Spleen (tissue), 11 donors: ENCODE data around the gene CHST12. TPM values are rescaled to one million over a fixed set of nuclear protein-coding genes. Genes with fewer than 3 reads are reported as not detected.
A peak's percentile ranks its signal among the peaks of the same experiment; 100 is the strongest.

Experiments
- DNase-seq: peaks from one replicate; pipeline ENCODE4 v3.0.0-alpha.2; 2020
- H3K27ac ChIP-seq, 8 donors: fragments of 200-600 bp; sonication (generic) in 7 of 8; 1 replicate in 4 of 8; 2 replicates in 4 of 8; pipeline versions ENCODE4 v1.5.0 to v1.8.0; 2016 to 2021; ENCODE audit warnings: inconsistent platforms in 4 of 8, mild to moderate bottlenecking in 4 of 8, moderate library complexity in 1 of 8
- H3K27me3 ChIP-seq, 7 donors: fragments of 200-600 bp; sonication (generic) in 6 of 7; replicated peaks in 1 of 7; 1 replicate in 4 of 7; 2 replicates in 3 of 7; pipeline versions ENCODE4 v1.5.0 to v1.8.0; 2016 to 2021; ENCODE audit warnings: inconsistent platforms in 3 of 7, mild to moderate bottlenecking in 1 of 7
- H3K36me3 ChIP-seq, 6 donors: fragments of 200-600 bp; sonication (generic) in 5 of 6; 1 replicate in 4 of 6; 2 replicates in 2 of 6; pipeline versions ENCODE4 v1.5.0 to v1.8.0; 2016 to 2021; ENCODE audit warnings: inconsistent platforms in 2 of 6
- H3K4me1 ChIP-seq, 6 donors: fragments of 200-600 bp; sonication (generic) in 5 of 6; 1 replicate in 3 of 6; 2 replicates in 3 of 6; pipeline versions ENCODE4 v1.5.0 to v1.8.0; 2016 to 2021; ENCODE audit warnings: inconsistent platforms in 3 of 6
- H3K4me3 ChIP-seq, 8 donors: fragments of 200-600 bp; sonication (generic) in 7 of 8; 1 replicate in 4 of 8; 2 replicates in 4 of 8; pipeline versions ENCODE4 v1.5.0 to v1.8.0; 2016 to 2021; ENCODE audit warnings: inconsistent platforms in 4 of 8, mild to moderate bottlenecking in 4 of 8, moderate library complexity in 2 of 8
- H3K9me3 ChIP-seq, 8 donors: fragments of 200-600 bp; sonication (generic) in 7 of 8; 1 replicate in 4 of 8; 2 replicates in 4 of 8; pipeline versions ENCODE4 v1.5.0 to v1.8.0; 2016 to 2021; ENCODE audit warnings: inconsistent platforms in 4 of 8
- POLR2A ChIP-seq, 3 donors: fragments of 450-650 bp; IDR thresholded peaks; one replicate each; pipeline ENCODE4 v1.5.1; 2017; ENCODE audit warnings: antibody characterized with exemption in 3 of 3, mild to moderate bottlenecking in 1 of 3
- POLR2AphosphoS5 ChIP-seq, 3 donors: sonication (generic); formaldehyde crosslinking; IDR thresholded peaks; one replicate each; pipeline ENCODE4 v1.5.1; 2017; ENCODE audit warnings: antibody characterized with exemption in 3 of 3
- WGBS, 5 donors: extraction: QIAGEN DNeasy Blood & Tissue Kit in 3 of 5; methylation state at CpG; one replicate each; pipeline versions ENCODE4 v1.1.5 to v1.1.7; 2013 to 2018; 5-methylcytosine and 5-hydroxymethylcytosine counted together
- intact Hi-C: fragments of 100-400 bp; cut with DNase I; formaldehyde crosslinking; loops from one replicate; pipeline ENCODE4 v1.15.0; 2023; ENCODE audit warnings: low total_unique reads
- polyA plus RNA-seq, 3 donors: library from polyadenylated mRNA; stranded (reverse); fragments of 200-250 nt; gene quantifications; one replicate each; pipeline ENCODE4 v1.2.1, GENCODE V29; 2013
- total RNA-seq, 7 donors: library from RNA; depleted of rRNA in 3 of 7; stranded (reverse); fragments of >200 nt in 3 of 7; fragmentation: NEBNext Ultra II Directional in 4 of 7; extraction: Animal tissue kit (Norgen Biotek cat#: 25700) in 4 of 7; gene quantifications; one replicate each; pipeline versions ENCODE4 v1.1.0 to v1.2.1, GENCODE V29; 2016 to 2021
- TF ChIP-seq, protein P1 (sequence below), 11 experiments: fragments of 200-600 bp in 7 of 11; fragments of 450-650 bp in 4 of 11; sonication (generic) in 4 of 11; IDR thresholded peaks in 8 of 11; conservative IDR thresholded peaks in 3 of 11; 1 replicate in 7 of 11; 2 replicates in 4 of 11; pipeline versions ENCODE4 v1.4.0 to v1.8.0; 2016 to 2021; ENCODE audit warnings: antibody characterized with exemption in 11 of 11, inconsistent platforms in 4 of 11, mild to moderate bottlenecking in 1 of 11
- donor health status: healthy with polysubstance abuse.
- donor health status: DM: no; HTN: no; CAD: no; lungs with moderate emphysema.
- donor health status: DM: no; HTN: no; CAD: no.
- donor health status: Bipolar disorder and iron deficiency.
- donor health status: healthy.
- donor health status: DM: no; HTN: no; CAD: no.
- donor health status: DM: yes; HTN: yes; CAD: no.

CHST12 gene
- total and polyA plus RNA-seq, 10 donors, result 7.7 to 51.4 (median 31.6) TPM

DNA sequence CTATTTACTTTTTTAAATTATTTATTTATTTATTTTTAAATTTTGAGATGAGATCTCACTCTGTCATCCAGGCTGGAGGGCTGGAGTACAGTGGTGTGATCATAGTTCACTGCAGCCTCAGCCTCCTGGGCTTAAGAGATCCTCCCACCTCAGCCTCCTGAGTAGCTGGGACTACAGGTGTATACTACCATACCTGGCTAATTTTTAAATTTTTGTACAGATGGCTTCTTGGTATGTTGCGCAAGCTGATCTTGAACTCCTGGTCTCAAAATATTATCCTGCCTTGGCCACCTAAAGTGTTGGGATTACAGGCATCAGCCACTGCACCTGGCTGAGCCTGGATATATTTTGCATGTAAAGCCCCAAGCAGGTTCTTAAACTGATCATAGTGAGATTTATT lies 7.6 kb downstream of the CHST12 start:
- DNase-seq, result no peak
- H3K27ac ChIP-seq, result peak overlapping the region in 6 of 8 donors; percentile 44 to 93 (median 85)
- H3K9me3 ChIP-seq, result no peaks in the 10 kb centered on the region
- intact Hi-C loops, result no loop called here
- 94 to 100% (median 100%) methylated on average over 1 of the region's 1 CpG for WGBS, 5 donors
- peaks cover 43 to 89% (median 78%) of the 10 kb centered on the region in 6 donors for H3K4me1 ChIP-seq
- no peaks in the 10 kb centered on the region for H3K27me3 ChIP-seq
- H3K4me3 ChIP-seq, result no peak overlapping the region
- no peaks in the 10 kb centered on the region for H3K36me3 ChIP-seq
- TF ChIP-seq POLR2A (IDR thresholded peaks at IDR 0.05), result no peak
- TF ChIP-seq, protein P1, sequence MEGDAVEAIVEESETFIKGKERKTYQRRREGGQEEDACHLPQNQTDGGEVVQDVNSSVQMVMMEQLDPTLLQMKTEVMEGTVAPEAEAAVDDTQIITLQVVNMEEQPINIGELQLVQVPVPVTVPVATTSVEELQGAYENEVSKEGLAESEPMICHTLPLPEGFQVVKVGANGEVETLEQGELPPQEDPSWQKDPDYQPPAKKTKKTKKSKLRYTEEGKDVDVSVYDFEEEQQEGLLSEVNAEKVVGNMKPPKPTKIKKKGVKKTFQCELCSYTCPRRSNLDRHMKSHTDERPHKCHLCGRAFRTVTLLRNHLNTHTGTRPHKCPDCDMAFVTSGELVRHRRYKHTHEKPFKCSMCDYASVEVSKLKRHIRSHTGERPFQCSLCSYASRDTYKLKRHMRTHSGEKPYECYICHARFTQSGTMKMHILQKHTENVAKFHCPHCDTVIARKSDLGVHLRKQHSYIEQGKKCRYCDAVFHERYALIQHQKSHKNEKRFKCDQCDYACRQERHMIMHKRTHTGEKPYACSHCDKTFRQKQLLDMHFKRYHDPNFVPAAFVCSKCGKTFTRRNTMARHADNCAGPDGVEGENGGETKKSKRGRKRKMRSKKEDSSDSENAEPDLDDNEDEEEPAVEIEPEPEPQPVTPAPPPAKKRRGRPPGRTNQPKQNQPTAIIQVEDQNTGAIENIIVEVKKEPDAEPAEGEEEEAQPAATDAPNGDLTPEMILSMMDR (IDR thresholded peaks at IDR 0.05 in 8 of 11, conservative IDR thresholded peaks at IDR 0.05 in 3 of 11), result no peak
- TF ChIP-seq POLR2AphosphoS5 (IDR thresholded peaks at IDR 0.05), result no peak

DNA sequence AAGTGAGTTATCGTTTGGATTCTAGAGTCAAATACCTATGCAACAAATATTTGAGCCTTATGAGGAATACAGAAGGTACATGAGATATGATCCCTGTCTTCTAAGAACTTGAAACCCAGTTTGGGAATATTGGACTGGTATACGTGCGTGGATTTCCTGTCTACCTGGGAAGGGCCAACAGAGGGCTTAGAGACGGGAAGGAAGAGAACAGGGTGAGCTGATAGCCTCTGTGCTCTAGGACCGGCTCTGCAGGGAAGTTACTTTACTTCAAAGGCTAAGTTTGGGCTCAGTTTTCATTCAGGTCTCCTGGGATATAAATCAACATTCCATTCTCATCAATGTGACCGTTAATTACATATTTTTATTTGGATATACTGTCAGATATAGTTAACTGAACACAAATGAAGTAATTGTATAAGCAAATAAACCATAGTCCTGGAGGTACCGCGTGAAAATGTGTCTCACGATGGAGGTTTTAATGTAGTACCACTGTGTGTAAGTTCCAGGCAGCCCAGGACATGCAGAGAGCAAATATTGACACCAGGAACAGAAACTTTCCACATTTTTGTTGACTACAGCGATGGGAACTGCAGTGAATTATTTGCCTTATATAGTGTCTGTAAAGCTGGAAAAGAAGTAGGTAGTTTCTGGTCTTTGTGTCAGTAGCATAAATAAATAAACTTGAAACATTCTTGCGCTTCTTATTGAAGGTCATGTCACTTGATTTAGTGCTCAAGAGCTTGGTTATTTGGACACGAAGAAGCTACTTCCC lies 8.6 kb downstream of the CHST12 start:
- 45 to 57% (median 49%) methylated on average over 12 of the region's 12 CpGs for WGBS, 5 donors
- H3K27ac ChIP-seq, result peak overlapping the region in 6 of 8 donors; percentile 16 to 93 (median 56)
- TF ChIP-seq POLR2AphosphoS5 (IDR thresholded peaks at IDR 0.05) (no peak), POLR2A (IDR thresholded peaks at IDR 0.05) (no peak)
- TF ChIP-seq, protein P1 (IDR thresholded peaks at IDR 0.05 in 8 of 11, conservative IDR thresholded peaks at IDR 0.05 in 3 of 11), result no peak
- H3K9me3 ChIP-seq, result no peaks in the 10 kb centered on the region
- no peak overlapping the region for H3K4me3 ChIP-seq
- H3K27me3 ChIP-seq, result no peaks in the 10 kb centered on the region
- no peak for DNase-seq
- intact Hi-C loops, result no loop called here
- no peaks in the 10 kb centered on the region for H3K36me3 ChIP-seq
- H3K4me1 ChIP-seq, result peaks cover 40 to 89% (median 75%) of the 10 kb centered on the region in 6 donors

DNA sequence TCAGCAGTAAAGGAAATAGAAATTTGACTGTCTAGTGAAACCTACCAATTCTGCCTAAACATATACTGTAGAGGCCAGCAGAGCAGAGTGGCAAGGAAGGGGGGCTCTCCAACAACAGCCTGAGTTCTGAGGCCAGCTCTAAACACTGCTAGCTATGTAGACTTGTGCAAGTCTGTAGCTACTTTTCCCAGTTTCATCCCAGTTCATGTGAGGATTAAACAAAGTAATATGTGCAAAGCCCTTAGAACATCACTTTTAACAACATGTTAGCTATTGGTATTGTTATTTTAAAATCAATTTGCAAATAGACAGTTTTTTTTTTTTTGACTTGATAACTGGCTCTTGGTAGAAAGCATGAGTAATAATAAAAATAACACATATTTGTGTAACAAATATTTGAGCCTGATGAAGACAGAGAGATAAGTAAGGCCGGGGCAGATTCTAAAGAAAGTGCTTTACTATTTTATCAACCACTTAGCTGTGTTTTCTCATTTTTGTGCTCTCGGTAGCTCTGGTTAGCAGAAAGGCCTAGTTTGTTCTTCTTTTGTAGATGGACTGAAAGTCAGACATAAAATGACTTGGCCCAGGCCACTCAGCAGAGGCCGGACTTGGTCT lies 9.3 kb downstream of the CHST12 start:
- H3K27ac ChIP-seq, result peak overlapping the region in 6 of 8 donors; percentile 16 to 93 (median 56)
- 68 to 81% (median 76%) methylated on average over 3 of the region's 3 CpGs for WGBS, 5 donors
- no peak overlapping the region for H3K4me3 ChIP-seq
- no peaks in the 10 kb centered on the region for H3K27me3 ChIP-seq
- peaks cover 36 to 89% (median 71%) of the 10 kb centered on the region in 6 donors for H3K4me1 ChIP-seq
- no peaks in the 10 kb centered on the region for H3K36me3 ChIP-seq
- TF ChIP-seq POLR2A (IDR thresholded peaks at IDR 0.05) (no peak), POLR2AphosphoS5 (IDR thresholded peaks at IDR 0.05) (no peak)
- TF ChIP-seq, protein P1 (IDR thresholded peaks at IDR 0.05 in 8 of 11, conservative IDR thresholded peaks at IDR 0.05 in 3 of 11), result no peak
- DNase-seq, result no peak
- intact Hi-C loops, result no loop called here
- no peaks in the 10 kb centered on the region for H3K9me3 ChIP-seq

DNA sequence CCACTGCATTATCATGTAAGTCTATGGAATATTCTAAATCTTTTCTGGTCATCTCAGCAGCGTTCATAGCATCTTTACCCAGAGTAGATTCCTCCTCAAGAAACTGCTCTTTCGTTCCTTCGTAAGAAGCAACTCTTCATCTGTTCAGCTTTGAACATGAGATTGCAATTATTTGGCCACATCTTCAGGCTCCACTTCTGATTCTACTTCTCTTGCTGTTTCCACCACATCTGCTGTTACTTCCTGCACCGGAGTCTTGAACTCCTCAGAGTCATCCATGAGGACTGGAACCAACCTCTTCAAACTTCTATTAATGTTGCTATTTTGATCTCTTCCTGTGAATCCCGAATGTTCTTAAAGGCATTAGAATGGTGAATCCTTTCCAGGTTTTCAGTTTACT lies 12.7 kb downstream of the CHST12 start:
- peaks cover 20 to 89% (median 46%) of the 10 kb centered on the region in 6 donors for H3K4me1 ChIP-seq
- H3K27ac ChIP-seq, result no peak overlapping the region
- TF ChIP-seq POLR2AphosphoS5 (IDR thresholded peaks at IDR 0.05) (no peak), POLR2A (IDR thresholded peaks at IDR 0.05) (no peak)
- TF ChIP-seq, protein P1 (IDR thresholded peaks at IDR 0.05 in 8 of 11, conservative IDR thresholded peaks at IDR 0.05 in 3 of 11), result no peak
- peaks cover 0 to 15% (median 0%) of the 10 kb centered on the region in 6 donors for H3K36me3 ChIP-seq
- no peaks in the 10 kb centered on the region for H3K9me3 ChIP-seq
- DNase-seq, result no peak
- WGBS, 5 donors, result 32 to 52% (median 40%) methylated on average over 5 of the region's 5 CpGs
- intact Hi-C loops, result no loop called here
- no peak overlapping the region for H3K4me3 ChIP-seq
- H3K27me3 ChIP-seq, result no peaks in the 10 kb centered on the region
